Prostate gland (tissue), 2 donors: ENCODE measurements around the gene RSPH1. TPM values are rescaled to one million over a fixed set of nuclear protein-coding genes. Genes with fewer than 3 reads are reported as not detected.

Experiments
- DNase-seq: peaks from one replicate; pipeline ENCODE4 v3.0.0-alpha.2; 2019; ENCODE audit warnings: low spot score
- H3K27ac ChIP-seq, 2 donors: fragments of 200-600 bp; sonication (generic); 2 replicates each; pipeline ENCODE4 v1.5.1; 2017 to 2019
- H3K27me3 ChIP-seq: fragments of 200-600 bp; sonication (generic); replicated peaks from 2 replicates; pipeline ENCODE4 v1.5.1; 2019; ENCODE audit not compliant: insufficient read depth
- H3K36me3 ChIP-seq, 2 donors: fragments of 200-600 bp; sonication (generic); 1 replicate in 1 of 2; 2 replicates in 1 of 2; pipeline versions ENCODE4 v1.5.1 to v1.8.1; 2017 to 2019
- H3K4me1 ChIP-seq: fragments of 200-600 bp; sonication (generic); replicated peaks from 2 replicates; pipeline ENCODE4 v1.5.1; 2019
- H3K4me3 ChIP-seq, 2 donors: fragments of 200-600 bp; sonication (generic); 2 replicates each; pipeline ENCODE4 v1.5.1; 2017 to 2019
- H3K9me3 ChIP-seq: fragments of 200-600 bp; sonication (generic); 2 replicates; pipeline ENCODE4 v1.5.1; 2017
- POLR2A ChIP-seq: fragments of 450-650 bp; IDR thresholded peaks from one replicate; pipeline ENCODE4 v1.6.1; 2016; ENCODE audit warnings: antibody characterized with exemption, mild to moderate bottlenecking
- POLR2AphosphoS5 ChIP-seq: sonication (generic); formaldehyde crosslinking; IDR thresholded peaks from one replicate; pipeline ENCODE4 v1.6.1; 2017; ENCODE audit warnings: antibody characterized with exemption
- WGBS: methylation state at CpG from one replicate; pipeline ENCODE4 v1.1.5; 2018; 5-methylcytosine and 5-hydroxymethylcytosine counted together
- intact Hi-C: fragments of 100-400 bp; cut with DNase I; formaldehyde crosslinking; loops from one replicate; pipeline ENCODE4 v1.14.2; 2022
- total RNA-seq, 2 donors: library from RNA; depleted of rRNA; stranded (reverse); fragments of >200 nt; gene quantifications; one replicate each; pipeline ENCODE4 v1.1.0, GENCODE V29; 2016
- TF ChIP-seq, protein P1 (sequence below), 4 experiments: fragments of 200-600 bp in 2 of 4; fragments of 450-650 bp in 2 of 4; sonication (generic) in 2 of 4; IDR thresholded peaks; 1 replicate in 3 of 4; 2 replicates in 1 of 4; pipeline ENCODE4 v1.5.1; 2016 to 2019; ENCODE audit warnings: antibody characterized with exemption in 4 of 4, mild to moderate bottlenecking in 2 of 4, moderate library complexity in 2 of 4

The RSPH1 gene
- total RNA-seq, 2 donors from 2014 or later, result 1.6 to 2.6 TPM

DNA sequence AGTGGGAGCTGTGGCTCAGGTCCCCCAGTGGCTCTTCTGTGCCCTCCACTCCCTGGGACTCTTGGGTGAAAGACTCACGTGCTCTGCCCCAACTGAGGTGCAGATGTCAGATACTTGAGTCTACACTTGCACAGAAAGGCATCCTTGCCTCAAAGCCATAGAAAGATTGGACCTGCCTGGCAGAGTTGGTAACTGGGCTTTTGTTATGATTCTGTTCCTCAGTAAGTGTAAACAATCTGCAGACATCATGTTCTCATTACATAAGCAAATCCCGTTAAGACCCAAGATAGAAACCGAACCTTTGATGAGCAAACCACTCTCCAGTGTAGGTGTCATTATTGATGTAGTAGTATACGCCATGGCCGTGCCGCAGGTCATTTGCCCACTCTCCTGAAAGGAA lies 10.0 kb downstream of the RSPH1 start:
- H3K4me1 ChIP-seq, result no peaks in the 10 kb centered on the region
- H3K9me3 ChIP-seq, result no peaks in the 10 kb centered on the region
- TF ChIP-seq POLR2AphosphoS5, result peak; percentile 80
- TF ChIP-seq POLR2A, result no peak
- H3K36me3 ChIP-seq, result no peaks in the 10 kb centered on the region
- no peak for DNase-seq
- WGBS, result 59% methylated on average over 6 of the region's 6 CpGs
- peak overlapping the region; percentile 17 to 59 for H3K27ac ChIP-seq
- intact Hi-C loops, result no loop called here
- no peak overlapping the region for H3K4me3 ChIP-seq
- no peaks in the 10 kb centered on the region for H3K27me3 ChIP-seq

DNA sequence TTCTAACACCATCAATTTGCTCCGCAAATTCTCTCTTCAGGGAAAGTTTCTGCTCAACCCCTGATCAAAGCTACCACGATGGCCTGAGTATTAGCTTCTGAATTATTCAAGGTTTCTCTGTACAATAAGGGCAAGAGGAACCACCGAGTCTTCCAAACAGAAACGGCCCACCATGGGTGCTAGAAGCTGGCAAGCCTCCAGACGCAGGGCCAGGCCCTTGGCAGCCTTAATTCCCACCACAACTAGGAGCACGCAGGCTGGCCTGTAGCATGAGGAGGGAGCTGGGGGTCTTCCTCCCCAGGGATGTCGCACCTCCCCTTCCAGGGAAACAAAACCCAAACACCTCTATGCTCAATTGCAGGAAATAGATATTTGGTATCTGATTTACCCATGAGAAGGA lies 11.1 kb downstream of the RSPH1 start:
- Histone ChIP-seq H3K4me3 (no peak overlapping the region), H3K27ac (no peak overlapping the region), H3K27me3 (no peaks in the 10 kb centered on the region), H3K36me3 (no peaks in the 10 kb centered on the region), H3K4me1 (no peaks in the 10 kb centered on the region), H3K9me3 (no peaks in the 10 kb centered on the region)
- DNase-seq, result no peak
- 80% methylated on average over 7 of the region's 7 CpGs for WGBS
- intact Hi-C loops, result no loop called here
- TF ChIP-seq, protein P1, sequence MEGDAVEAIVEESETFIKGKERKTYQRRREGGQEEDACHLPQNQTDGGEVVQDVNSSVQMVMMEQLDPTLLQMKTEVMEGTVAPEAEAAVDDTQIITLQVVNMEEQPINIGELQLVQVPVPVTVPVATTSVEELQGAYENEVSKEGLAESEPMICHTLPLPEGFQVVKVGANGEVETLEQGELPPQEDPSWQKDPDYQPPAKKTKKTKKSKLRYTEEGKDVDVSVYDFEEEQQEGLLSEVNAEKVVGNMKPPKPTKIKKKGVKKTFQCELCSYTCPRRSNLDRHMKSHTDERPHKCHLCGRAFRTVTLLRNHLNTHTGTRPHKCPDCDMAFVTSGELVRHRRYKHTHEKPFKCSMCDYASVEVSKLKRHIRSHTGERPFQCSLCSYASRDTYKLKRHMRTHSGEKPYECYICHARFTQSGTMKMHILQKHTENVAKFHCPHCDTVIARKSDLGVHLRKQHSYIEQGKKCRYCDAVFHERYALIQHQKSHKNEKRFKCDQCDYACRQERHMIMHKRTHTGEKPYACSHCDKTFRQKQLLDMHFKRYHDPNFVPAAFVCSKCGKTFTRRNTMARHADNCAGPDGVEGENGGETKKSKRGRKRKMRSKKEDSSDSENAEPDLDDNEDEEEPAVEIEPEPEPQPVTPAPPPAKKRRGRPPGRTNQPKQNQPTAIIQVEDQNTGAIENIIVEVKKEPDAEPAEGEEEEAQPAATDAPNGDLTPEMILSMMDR (IDR thresholded peaks at IDR 0.05), result no peak
- TF ChIP-seq POLR2A (no peak), POLR2AphosphoS5 (no peak)

DNA sequence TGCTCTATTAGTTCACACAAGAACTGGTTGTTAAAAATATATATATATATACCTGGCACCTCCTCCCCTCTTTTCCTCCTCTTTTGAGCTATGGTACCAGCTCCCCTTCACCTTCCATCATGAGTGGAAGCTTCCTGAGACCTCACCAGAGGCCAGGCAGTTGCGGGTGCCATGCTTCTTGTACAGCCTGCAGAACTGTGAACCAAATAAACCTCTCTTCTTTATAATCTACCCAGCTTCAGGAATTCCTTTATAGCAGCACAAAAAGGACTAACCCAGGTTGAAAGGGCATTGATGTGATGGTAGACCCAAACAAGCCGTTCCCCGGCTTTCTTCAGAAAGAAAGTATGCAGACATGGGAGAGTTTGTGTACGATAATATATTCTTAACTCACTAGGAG lies 14.9 kb downstream of the RSPH1 start:
- Histone ChIP-seq H3K27me3 (no peaks in the 10 kb centered on the region), H3K4me1 (no peaks in the 10 kb centered on the region), H3K27ac (no peak overlapping the region), H3K9me3 (no peaks in the 10 kb centered on the region), H3K4me3 (no peak overlapping the region), H3K36me3 (no peaks in the 10 kb centered on the region)
- DNase-seq, result no peak
- no peak for TF ChIP-seq POLR2A
- no peak for TF ChIP-seq POLR2AphosphoS5
- WGBS, result 93% methylated on average over 4 of the region's 4 CpGs
- intact Hi-C loops, result no loop called here

DNA sequence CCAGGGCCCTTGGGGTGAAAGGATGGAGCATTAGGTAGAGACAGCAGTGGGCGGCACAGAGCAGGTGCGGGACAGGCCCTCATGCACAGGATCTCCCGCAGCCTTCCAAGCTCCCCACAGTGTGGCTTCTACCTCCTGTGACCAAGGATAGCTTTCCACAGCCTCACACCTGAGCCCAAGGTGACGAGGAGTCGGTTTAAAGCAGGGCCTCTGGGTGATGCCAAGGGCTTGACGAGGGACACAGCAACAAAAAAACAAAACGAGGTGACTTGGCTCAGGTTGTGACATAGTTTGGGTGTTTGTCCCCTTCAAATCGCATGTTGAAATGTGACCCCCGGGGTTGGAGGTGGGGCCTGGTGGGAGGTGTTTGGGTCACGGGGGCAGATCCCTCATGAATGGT lies 15.3 kb downstream of the RSPH1 start:
- DNase-seq, result no peak
- H3K4me1 ChIP-seq, result no peaks in the 10 kb centered on the region
- no peaks in the 10 kb centered on the region for H3K36me3 ChIP-seq
- no peak overlapping the region for H3K27ac ChIP-seq
- WGBS, result 94% methylated on average over 10 of the region's 10 CpGs
- H3K27me3 ChIP-seq, result no peaks in the 10 kb centered on the region
- TF ChIP-seq, protein P1 (IDR thresholded peaks at IDR 0.05), result no peak
- no peak for TF ChIP-seq POLR2AphosphoS5
- TF ChIP-seq POLR2A, result no peak
- intact Hi-C loops, result no loop called here
- no peaks in the 10 kb centered on the region for H3K9me3 ChIP-seq
- H3K4me3 ChIP-seq, result no peak overlapping the region

DNA sequence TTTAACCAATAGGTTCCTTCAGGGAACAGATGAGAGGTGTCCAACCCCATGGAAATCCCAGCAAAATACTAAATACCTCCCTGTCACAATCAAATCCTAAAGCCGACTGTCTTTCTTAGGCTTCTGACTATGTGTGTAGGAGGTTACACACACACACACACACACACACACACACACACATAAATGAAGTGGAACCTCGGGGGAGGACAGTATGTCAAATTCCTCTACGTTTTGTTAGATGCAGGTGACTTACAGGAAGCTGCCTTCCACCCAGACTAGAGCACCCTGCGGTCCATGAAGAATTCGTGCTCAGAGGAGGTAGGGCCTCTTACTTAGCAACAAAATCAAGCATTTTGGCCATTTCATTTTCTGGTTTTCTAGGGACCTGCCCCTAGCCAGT lies 16.4 kb downstream of the RSPH1 start:
- no peaks in the 10 kb centered on the region for H3K36me3 ChIP-seq
- H3K27ac ChIP-seq, result no peak overlapping the region
- no peaks in the 10 kb centered on the region for H3K27me3 ChIP-seq
- DNase-seq, result no peak
- intact Hi-C loops, result no loop called here
- H3K4me1 ChIP-seq, result no peaks in the 10 kb centered on the region
- no peak for TF ChIP-seq POLR2AphosphoS5
- TF ChIP-seq, protein P1 (IDR thresholded peaks at IDR 0.05), result no peak
- TF ChIP-seq POLR2A, result no peak
- WGBS, result 90% methylated on average over 5 of the region's 5 CpGs
- H3K9me3 ChIP-seq, result no peaks in the 10 kb centered on the region
- no peak overlapping the region for H3K4me3 ChIP-seq

DNA sequence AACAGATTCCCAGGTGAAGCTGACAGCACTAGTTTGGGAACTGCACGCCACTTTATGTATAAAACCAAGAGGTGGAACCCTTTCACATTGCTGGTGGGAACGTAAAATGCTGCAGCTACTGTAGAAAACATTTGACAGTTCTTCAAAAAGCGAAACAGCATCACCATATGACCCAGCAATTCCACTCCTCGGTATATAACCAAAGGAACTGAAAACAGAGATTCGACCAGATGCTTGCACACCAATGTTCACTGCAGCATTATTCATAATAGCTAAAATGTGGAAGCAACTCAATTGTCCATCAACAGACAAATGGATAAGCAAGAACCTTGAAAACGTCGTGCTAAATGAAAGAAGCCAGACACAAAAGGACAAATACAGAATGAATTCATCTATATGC lies 17.5 kb downstream of the RSPH1 start:
- H3K27ac ChIP-seq, result no peak overlapping the region

More for the DNA sequence above, 17.5 kb downstream of the RSPH1 start:
- H3K27me3 ChIP-seq, result no peaks in the 10 kb centered on the region
- peaks cover 5% of the 10 kb centered on the region for H3K4me1 ChIP-seq
- H3K36me3 ChIP-seq, result no peaks in the 10 kb centered on the region
- H3K9me3 ChIP-seq, result no peaks in the 10 kb centered on the region
- DNase-seq, result no peak
- intact Hi-C loops, result no loop called here
- TF ChIP-seq, protein P1 (IDR thresholded peaks at IDR 0.05), result no peak
- TF ChIP-seq POLR2AphosphoS5, result no peak
- no peak for TF ChIP-seq POLR2A
- H3K4me3 ChIP-seq, result no peak overlapping the region
- 52% methylated on average over 7 of the region's 7 CpGs for WGBS
